ENCODE results near the gene THUMPD3. TPM values are rescaled to one million over a fixed set of nuclear protein-coding genes. Genes with fewer than 3 reads are reported as not detected.
A peak's percentile ranks its signal among the peaks of the same experiment; 100 is the strongest.

THUMPD3 gene
- total and polyA plus RNA-seq, 12 donors: 40.3 to 72.1 (median 52.5) TPM

- 8 to 17% methylated on average over 1 of the region's 1 CpG for WGBS, 2 donors
- Histone ChIP-seq H3K27ac (peak overlapping the region in 7 of 10 donors; percentile 9 to 55 (median 42)), H3K27me3 (no peaks in the 10 kb centered on the region), H3K4me1 (peaks cover 12 to 100% (median 97%) of the 10 kb centered on the region in 9 donors), H3K4me3 (peak overlapping the region in 1 of 10 donors; percentile 4), H3K9me3 (peaks cover 0 to 4% (median 0%) of the 10 kb centered on the region in 11 donors), H3K36me3 (no peaks in the 10 kb centered on the region)
- intact Hi-C loops (cut with DNase I): no loop called here
- DNase-seq: no peak
- no peak for ATAC-seq
- peak in 1 of 9 donors; percentile 29 for TF ChIP-seq CTCF (IDR thresholded peaks at IDR 0.05)
These were observed 41.8 kb downstream of the THUMPD3 start for GRCh38 chr3:9404680-9405079.

GRCh38 chr3:9405756-9406155, 42.9 kb downstream of the THUMPD3 start:
- no peak for TF ChIP-seq CTCF (IDR thresholded peaks at IDR 0.05)
- no peak for DNase-seq
- Histone ChIP-seq H3K36me3 (no peaks in the 10 kb centered on the region), H3K27ac (peak overlapping the region in 2 of 10 donors; percentile 42 to 55), H3K27me3 (no peaks in the 10 kb centered on the region), H3K4me3 (no peak overlapping the region), H3K4me1 (peaks cover 7 to 100% (median 97%) of the 10 kb centered on the region in 9 donors), H3K9me3 (peaks cover 0 to 7% (median 0%) of the 10 kb centered on the region in 11 donors)
- ATAC-seq: no peak
- WGBS, 2 donors: 53 to 61% methylated on average over 3 of the region's 3 CpGs
- intact Hi-C loops (cut with DNase I): no loop called here

- peaks cover 7 to 100% (median 97%) of the 10 kb centered on the region in 9 donors for H3K4me1 ChIP-seq
- H3K4me3 ChIP-seq: no peak overlapping the region
- DNase-seq: no peak
- 77 to 80% methylated on average over 7 of the region's 7 CpGs for WGBS, 2 donors
- no peak for TF ChIP-seq CTCF (IDR thresholded peaks at IDR 0.05)
- no peaks in the 10 kb centered on the region for H3K36me3 ChIP-seq
- peak overlapping the region in 3 of 10 donors; percentile 9 to 58 (median 22) for H3K27ac ChIP-seq
- H3K27me3 ChIP-seq: no peaks in the 10 kb centered on the region
- intact Hi-C loops (cut with DNase I): no loop called here
- H3K9me3 ChIP-seq: peaks cover 0 to 7% (median 0%) of the 10 kb centered on the region in 11 donors
- ATAC-seq: peak in 3 of 8 donors; percentile 17 to 55 (median 36)
These were observed 44.2 kb downstream of the THUMPD3 start for GRCh38 chr3:9406856-9407626.

- ATAC-seq (no peak), DNase-seq (no peak)
- Histone ChIP-seq H3K4me1 (peaks cover 4 to 100% (median 97%) of the 10 kb centered on the region in 9 donors), H3K4me3 (no peak overlapping the region), H3K27me3 (no peaks in the 10 kb centered on the region), H3K9me3 (peaks cover 0 to 7% (median 0%) of the 10 kb centered on the region in 11 donors), H3K27ac (peak overlapping the region in 4 of 10 donors; percentile 11 to 58 (median 46)), H3K36me3 (no peaks in the 10 kb centered on the region)
- intact Hi-C loops (cut with DNase I): no loop called here
- TF ChIP-seq CTCF (IDR thresholded peaks at IDR 0.05): no peak
- WGBS, 2 donors: 89 to 93% methylated on average over 6 of the region's 6 CpGs
These were observed 45.2 kb downstream of the THUMPD3 start for GRCh38 chr3:9408061-9408460.

Measured in heart right ventricle (tissue), 16 donors.